GM18858 (cell line): ENCODE results near the gene COQ10A.
A peak's percentile ranks its signal among the peaks of the same experiment; 100 is the strongest.
"Not testable (repeated sequence)": the region's sequence is repeated elsewhere in the genome, so short reads cannot be mapped to it uniquely, and the experiment has no call there.

Experiments
- ATAC-seq: cut with Tn5 transposase; IDR thresholded peaks from one replicate; pipeline ENCODE4 v1.9.1; 2021; ENCODE audit not compliant: unreplicated experiment

COQ10A gene

DNA sequence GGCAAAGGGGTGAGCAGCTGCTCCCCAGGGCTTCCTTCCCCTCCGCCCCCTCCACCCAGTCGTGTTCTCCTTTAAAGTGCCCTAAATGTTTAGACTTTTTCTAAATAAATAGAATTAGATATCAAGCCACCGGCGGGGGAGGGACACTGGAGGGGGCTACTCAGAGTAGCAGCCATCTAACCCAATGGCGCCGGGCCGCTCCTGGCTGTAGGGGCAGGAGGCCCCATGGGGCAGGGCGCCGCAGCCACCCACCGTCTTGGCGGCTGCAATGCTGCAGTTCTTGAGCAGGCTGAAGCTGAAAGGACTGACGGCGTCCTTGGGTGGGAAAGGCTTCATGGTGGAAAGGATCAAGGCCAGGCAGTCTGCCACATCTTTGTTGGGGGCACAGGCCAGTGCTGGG, 23.8 kb upstream of the COQ10A start:
- no peak for ATAC-seq

- no peak for ATAC-seq
Observed at GRCh38 chr12:56243731-56244181, 23.0 kb upstream of the COQ10A start.

GRCh38 chr12:56244494-56244893, 22.2 kb upstream of the COQ10A start:
- ATAC-seq: no peak

DNA sequence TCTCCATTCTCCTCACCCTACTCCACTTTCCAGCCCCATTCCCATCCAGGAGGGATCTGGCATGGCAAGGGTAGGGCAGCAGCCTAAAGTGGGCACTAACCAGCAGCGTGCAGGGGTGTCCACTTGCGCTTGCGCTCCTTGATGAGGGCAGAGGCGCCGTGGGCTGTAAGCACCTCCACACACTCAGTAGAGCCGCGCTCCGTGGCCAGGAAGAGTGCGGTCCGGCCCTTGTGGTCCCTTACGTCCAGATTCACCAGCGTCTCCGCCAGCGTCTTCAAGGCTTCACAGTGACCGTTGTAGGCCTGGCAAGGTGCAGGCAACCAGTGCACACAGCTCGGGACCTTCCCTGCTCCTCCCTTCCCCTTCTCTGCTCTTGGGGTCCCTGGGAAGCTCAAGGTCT, 18.8 kb upstream of the COQ10A start:
- ATAC-seq: no peak

DNA sequence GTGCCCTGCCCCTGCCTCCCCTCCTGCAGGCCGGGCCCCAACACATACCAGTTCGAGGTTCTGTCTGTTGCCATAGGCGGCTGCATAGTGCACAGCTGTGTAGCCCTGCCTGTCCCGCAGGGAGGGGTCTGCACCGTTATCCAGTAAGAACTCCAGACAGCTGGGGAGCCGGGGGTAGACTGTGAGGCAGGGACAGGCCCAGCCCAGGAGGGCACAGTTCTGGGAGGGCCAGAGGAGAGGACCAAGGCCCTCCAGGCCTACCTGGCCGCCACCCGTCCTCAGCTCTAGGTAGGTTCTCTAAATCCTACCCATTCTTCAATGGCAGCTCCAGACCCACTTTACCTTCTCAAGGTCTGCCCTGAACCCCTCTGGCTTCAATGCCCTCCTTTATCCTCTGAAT, 18.0 kb upstream of the COQ10A start:
- no peak for ATAC-seq

DNA sequence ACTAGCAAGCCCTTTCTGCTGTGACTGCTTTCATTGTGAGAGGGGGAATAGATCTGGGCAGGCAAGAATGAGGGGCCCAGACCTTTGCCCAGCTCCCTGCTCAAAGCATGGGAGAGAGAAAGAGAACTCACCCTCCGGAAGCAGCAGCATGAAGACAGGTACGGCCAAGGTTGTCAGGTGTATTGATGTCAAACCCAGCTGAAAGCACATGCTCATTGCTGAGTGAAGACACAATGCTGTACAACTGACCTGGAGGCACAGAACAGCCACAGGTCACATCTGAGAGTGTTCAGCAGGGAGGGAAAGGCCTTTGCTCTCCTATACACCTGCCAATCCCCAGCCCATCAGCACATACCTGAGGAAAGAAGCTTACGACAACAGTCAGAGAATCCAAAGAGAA, 14.1 kb upstream of the COQ10A start:
- ATAC-seq: no peak

- ATAC-seq: no peak
Observed at GRCh38 chr12:56253091-56253490, 13.7 kb upstream of the COQ10A start.

DNA sequence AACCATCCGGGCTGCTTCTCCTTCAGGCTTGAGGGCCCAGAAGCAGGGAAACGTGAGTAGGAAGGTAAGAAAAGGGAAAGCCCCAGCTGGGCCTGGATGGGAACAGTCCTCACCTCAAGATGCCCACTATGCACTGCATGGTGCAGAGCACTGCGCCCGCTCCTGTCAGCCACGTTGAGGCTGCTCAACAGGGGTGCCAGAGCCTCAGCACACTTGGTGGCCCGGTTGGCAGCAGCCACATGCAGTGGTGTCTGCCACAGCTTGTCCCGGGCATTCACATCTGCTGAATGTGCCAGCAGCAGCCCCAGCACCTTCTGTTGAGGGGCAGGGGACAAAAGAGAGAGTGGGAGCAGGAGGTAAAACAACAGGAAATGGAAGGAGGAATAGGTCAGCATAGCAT, 11.1 kb upstream of the COQ10A start:
- ATAC-seq: no peak

DNA sequence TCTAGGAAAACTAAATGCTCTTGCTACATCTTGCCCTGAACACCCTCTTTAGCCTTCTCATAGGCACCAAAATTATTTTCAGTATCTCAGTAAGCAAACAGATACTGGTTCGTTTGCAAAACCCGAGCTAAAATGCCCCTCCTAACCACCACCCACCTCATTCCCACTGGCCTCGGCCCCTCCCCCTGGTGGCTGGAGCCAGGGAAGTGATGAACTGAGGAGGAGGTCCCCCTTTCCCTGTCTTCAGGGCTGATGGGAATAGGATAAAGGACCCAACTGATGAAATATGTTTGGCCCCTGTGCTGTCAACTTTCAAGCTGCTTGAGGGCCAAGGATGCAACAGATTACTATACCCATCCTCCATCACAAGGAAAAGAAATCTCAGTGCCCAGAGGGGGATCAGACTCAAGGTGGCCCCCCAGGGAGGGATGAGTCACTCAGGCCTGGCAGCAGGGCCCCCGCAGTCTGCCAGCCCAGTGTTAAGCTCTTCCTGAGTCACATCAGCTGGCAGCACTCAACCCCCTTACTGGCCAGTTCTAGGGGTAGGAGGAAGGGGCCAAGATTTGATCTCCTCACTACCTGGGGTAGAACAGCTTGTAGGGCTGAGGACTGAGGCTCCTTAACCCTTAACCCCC, 10.3 kb upstream of the COQ10A start:
- ATAC-seq: no peak

DNA sequence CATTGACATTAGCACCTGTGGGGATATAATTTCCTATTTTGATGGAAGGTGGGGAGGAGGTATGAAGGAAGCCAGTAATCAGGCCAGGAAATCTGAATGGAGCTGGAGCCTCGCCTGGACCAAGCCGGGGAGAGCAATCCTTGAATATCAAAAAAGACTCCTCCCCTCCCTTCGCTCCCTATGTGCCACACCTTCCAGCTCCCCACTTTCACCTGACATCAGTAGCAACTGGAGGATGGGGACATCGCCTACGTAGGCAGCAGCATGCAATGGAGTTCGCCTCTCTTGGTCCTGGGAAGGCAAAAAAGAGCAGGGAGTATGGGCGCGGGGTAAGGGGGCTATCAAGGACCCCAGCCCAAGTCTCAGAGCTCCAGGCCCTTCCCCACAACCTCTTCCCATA, 9.7 kb upstream of the COQ10A start:
- ATAC-seq: no peak

DNA sequence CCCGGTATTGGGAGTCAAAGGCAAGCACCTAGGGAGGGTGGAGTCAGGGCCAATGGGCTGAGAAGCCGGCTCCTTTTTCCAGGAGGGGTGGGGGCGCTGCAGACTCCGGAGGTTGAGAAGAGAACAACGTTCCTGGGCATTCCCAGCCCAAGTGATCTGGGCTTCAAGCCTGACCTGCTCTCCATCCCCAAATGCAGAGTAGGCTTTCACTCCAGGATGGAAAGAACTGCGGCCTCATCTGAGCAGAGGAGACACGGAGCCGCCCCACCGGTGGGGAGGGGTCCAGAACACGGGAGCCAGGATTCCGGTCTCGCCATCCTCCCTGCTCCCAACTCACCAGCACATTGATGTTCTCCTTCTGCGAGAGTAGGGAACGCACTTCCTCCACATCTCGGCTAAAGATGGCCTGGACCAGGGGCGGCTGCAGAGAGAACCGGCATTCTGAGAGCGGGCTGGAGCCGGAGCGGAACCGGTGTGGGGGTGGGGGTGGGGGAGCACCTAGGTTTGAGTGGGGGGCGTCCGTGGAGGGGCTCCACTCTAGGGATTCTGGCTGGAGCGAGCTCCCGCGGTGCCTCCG, 9.2 kb upstream of the COQ10A start:
- no peak for ATAC-seq

- ATAC-seq: peak; percentile 80
Observed at GRCh38 chr12:56258068-56258819, 8.5 kb upstream of the COQ10A start, which contains the start of gene ANKRD52. ANKRD52 (minus strand) TSS chr12:56258384; CDS start chr12:56258269, 115 bp downstream.

- ATAC-seq: no peak
Observed at GRCh38 chr12:56258820-56259183, 7.9 kb upstream of the COQ10A start.

- no peak for ATAC-seq
Observed at GRCh38 chr12:56260380-56260779, 6.4 kb upstream of the COQ10A start.

GRCh38 chr12:56260921-56261320, 5.8 kb upstream of the COQ10A start:
- ATAC-seq: no peak

DNA sequence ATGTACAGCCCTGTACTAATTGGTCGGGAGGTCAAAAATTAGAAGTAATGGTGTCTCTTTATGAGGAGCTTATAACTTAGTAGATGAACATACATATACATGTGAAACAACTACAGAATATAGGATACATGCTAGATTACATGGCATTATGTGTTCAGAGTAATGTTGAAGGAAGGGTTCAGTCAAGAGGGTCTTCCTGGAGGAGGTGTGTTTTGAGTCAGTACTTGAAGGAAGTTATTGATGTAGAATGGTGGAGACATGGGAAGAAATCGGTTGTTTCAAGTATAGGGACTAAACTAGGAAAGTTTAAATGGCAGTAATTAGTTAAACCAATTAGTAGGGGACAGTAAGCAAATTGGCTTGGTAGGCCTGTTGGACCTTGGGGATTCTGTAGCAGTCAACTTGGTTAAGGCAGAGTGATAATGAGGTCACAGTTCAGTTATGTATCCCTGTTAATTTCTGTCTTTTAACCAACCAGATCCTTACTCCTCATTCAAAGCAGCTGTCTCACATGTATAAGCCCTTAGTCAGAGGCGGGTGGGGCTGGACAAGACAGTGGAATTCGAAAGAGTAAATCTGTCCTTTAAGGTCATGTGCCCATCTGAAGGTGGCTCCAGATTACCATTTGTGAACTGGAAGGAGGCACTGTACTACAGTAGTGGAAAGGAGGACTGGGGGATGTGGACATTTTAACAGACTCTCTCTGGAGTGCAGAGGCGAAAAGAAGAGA, 5.1 kb upstream of the COQ10A start:
- no peak for ATAC-seq

DNA sequence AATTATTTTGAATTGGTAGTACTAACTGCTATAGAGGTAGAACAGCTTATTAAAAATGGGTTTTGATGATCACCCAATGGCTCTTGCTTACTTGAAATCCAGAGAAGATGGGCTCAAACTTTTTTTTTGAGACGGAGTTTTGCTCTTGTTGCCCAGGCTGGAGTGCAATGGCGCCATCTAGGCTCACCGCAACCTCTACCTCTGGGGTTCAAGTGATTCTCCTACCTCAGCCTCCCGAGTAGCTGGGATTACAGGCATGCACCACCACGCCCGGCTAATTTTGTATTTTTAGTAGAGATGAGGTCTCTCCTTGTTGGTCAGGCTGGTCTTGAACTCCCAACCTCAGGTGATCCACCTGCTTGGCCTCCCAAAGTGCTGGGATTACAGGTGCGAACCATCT, 3.8 kb upstream of the COQ10A start:
- not testable (repeated sequence) for ATAC-seq

- not testable (repeated sequence) for ATAC-seq
Observed at GRCh38 chr12:56266068-56266692, 562 bp upstream of the COQ10A start.

GRCh38 chr12:56267443-56268071, 815 bp downstream of the COQ10A start:
- no peak for ATAC-seq

- ATAC-seq: no peak
Observed at GRCh38 chr12:56271031-56271430, 4.3 kb downstream of the COQ10A start.

GRCh38 chr12:56272468-56272867, 5.7 kb downstream of the COQ10A start:
- ATAC-seq: not testable (repeated sequence)
